ENCODE measurements around the gene LHPP. TPM values are rescaled to one million over a fixed set of nuclear protein-coding genes. Genes with fewer than 3 reads are reported as not detected.

The LHPP gene
- total RNA-seq, 1 donor from 2014 or later, result 13.9 TPM

DNA sequence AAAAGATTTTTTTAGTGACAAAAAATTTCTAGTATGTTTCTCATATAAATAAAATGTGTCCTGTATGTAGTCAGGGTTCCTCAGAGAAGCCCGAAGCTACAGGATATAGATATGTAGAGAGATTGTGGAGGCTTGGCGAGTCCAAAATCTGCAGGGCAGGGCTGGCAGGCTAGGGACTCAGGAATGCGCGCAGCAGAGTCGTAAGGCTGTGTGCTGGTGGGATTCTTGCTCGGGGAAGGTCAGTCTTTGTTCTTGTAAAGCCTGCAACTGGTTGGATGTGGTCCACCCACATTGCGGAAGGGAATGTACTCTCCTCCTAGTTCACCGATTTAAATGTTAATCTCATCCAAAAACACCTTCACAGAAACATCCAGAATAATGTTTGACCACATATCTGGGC is 30.6 kb downstream of the LHPP start:
- DNase-seq (ENCODE audit: low spot score), result no peak

DNA sequence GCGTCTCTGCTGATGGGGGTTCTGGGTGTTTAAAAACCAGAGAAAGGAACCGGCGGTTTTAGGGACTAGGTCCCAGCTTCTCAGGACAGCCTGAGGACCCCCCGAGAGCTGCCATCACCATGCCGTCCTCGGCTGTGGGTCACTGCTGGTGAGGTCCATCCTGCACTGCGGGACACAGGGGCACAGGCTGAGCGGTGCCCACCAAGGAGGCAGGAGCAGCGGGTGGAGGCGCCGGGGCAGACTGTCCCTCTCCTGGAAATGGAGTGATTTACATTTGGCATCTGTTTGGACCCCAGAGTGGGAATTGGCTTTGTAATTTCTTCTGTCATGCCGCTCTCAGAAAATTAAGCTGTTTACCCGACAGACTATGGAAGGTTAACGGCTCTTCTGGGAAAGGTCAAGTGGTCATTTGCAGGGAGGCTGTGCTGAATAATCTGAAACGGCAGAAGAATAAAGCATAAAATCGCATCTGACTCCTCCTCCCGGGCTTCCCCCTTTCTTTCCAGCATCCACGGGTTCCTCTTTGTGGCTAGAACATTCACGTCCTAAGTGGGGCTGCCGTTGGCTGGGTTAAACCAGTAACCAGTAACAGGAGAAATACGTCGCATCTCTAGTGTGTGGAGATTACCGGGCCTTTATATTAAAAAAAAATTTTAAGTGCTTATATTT is 31.7 kb downstream of the LHPP start:
- DNase-seq (ENCODE audit: low spot score), result no peak
- intact Hi-C loops (cut with DNase I), result no loop called here

More for the DNA sequence above, 30.6 kb downstream of the LHPP start:
- intact Hi-C loops (cut with DNase I), result no loop called here

DNA sequence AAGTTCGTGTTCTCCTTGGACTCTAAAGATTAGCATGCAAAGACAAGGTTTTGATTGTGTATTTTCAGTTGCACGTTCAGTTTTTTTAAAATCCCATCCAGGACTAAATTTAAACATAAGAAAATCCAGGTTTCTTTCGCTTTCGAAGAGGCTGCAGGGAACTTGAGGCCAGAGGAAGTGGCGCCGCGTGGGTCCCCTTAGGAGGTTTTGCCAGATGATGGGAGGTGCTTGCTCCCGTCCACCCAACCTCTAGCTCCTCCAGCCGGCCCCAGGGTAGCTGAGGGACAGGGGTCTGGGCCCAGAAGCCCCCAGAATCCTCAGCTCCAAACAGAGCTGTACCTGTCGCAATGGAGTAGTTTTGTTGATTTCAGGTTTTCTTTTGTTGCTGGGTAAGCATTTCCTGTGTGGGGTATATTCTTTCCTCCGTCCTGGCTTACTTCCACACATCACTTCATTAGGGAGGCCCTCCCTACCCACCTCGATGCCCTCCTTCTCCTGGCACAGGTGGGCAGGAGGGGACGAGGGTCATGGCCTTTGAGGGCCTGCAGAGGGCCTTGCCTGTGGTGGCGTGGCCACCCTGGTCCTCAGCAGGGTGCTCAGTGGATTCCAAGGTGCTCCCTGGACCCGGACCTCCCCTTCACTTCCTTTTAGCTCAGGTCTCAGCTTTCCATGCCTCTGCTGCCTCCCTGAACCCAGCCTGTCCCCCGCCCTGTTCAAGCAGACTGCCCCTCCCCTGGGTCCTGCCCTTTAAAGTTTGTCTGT is 32.6 kb downstream of the LHPP start:
- DNase-seq (ENCODE audit: low spot score), result no peak
- intact Hi-C loops (cut with DNase I), result no loop called here

DNA sequence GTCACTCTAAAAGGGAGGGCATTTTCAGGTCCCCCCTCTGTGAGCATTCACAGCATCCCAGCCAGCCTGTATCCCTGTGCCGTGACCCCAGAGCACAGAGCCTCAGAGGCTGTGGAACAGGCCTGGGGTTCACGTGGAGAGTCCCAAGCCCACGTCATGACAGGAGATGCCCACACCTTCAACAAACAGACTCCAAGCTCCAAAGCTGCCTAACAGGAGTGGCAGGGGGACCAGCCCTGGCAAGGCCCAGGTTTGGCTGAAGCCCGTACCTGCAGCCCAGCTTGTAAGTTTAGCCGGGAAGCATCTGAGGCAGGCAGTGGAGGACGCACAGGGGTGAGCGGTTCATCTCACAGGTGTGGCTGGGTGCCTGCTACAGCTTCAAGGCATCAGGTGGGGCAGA is 33.5 kb downstream of the LHPP start:
- no peak for DNase-seq (ENCODE audit: low spot score)
- intact Hi-C loops (cut with DNase I), result no loop called here

DNA sequence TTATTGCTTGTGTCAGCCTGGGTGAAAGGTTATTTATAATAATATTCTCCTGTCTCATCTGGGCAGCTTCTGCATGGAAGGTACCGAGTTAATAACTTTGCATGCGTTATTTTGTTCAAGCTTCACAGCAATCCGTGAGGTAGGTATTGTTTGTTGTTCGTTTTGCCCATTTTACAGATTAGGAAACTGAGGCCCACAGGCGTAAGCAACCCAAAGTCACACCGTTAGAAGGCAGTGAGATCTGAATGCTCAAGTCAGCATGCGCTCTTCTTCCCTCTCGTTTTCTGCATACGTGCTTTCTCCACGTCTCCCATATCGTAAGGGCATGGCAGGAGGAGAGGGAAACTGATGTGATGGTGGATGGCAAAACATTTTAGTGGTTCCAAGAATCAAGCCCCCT is 34.1 kb downstream of the LHPP start:
- intact Hi-C loops (cut with DNase I), result no loop called here
- no peak for DNase-seq (ENCODE audit: low spot score)

- no peak for DNase-seq (ENCODE audit: low spot score)
Observed at GRCh38 chr10:124496150-124496549, 34.5 kb downstream of the LHPP start.

GRCh38 chr10:124496620-124497019 is 35.0 kb downstream of the LHPP start:
- intact Hi-C loops (cut with DNase I), result no loop called here
- no peak for DNase-seq (ENCODE audit: low spot score)

More at GRCh38 chr10:124496150-124496549, 34.5 kb downstream of the LHPP start:
- intact Hi-C loops (cut with DNase I), result no loop called here

GRCh38 chr10:124497196-124497881 is 35.7 kb downstream of the LHPP start:
- intact Hi-C loops (cut with DNase I), result no loop called here
- DNase-seq (ENCODE audit: low spot score), result no peak

DNA sequence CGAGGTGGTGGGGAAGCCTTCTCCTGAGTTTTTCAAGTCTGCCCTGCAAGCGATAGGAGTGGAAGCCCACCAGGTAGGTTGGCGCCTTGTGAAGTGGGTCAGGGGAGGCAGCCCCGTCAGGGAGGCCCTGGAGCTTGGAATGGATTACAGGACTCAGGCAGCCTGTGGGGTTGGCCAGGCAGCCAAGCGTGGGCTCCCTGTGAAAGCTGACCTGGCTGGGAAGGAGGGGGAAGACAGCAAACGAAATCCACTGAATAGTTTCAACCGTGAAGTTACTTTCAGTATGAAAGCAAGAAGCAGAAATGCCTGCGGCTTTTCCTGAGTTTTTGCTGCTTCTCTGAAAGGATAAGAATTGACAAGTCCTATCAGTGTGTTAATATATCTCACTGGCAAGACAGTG is 36.4 kb downstream of the LHPP start:
- DNase-seq (ENCODE audit: low spot score), result no peak
- intact Hi-C loops (cut with DNase I), result no loop called here

- no peak for DNase-seq (ENCODE audit: low spot score)
- intact Hi-C loops (cut with DNase I), result no loop called here
Observed at GRCh38 chr10:124500757-124501156, 39.1 kb downstream of the LHPP start.

DNA sequence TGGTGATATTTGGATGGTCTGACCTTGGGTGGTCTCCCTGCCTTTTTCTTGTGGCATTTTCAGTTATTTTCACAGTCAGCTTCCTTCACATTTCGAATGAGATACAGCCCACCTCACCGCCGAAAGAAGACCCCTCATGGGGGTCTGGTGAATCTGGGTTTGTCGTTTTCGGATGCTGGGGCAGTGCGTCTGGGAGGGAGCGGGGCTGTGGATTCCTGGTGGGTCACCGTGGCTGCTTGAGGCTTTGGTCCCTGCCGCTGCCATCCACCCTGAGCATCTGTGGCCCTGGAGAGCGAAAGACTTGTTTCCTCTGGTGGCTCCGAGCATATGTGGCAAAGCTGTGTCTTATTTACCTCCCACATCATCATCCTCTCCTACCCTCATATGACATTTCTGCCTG is 43.1 kb downstream of the LHPP start:
- intact Hi-C loops (cut with DNase I), result no loop called here

DNA sequence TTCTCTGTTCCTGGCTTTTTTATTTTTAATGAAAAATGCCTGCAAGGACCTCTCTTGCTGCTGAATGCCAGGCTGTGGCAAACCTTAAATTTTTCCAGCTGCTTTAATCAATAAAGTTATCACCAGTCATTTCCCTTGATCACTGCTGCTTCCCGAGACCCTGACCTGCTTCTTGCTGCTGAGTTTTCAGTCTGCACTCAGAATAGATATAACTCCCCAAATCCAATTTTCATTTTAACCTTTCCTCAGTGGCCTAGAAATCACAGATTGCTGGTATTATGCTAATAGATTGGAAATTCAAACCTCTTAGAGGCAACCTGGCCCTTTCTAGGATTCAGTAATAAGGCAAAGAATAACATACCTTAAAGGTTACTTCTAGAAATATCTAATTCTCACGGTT is 43.7 kb downstream of the LHPP start:
- DNase-seq (ENCODE audit: low spot score), result no peak
- intact Hi-C loops (cut with DNase I), result no loop called here

More for the DNA sequence above, 43.1 kb downstream of the LHPP start:
- no peak for DNase-seq (ENCODE audit: low spot score)

DNA sequence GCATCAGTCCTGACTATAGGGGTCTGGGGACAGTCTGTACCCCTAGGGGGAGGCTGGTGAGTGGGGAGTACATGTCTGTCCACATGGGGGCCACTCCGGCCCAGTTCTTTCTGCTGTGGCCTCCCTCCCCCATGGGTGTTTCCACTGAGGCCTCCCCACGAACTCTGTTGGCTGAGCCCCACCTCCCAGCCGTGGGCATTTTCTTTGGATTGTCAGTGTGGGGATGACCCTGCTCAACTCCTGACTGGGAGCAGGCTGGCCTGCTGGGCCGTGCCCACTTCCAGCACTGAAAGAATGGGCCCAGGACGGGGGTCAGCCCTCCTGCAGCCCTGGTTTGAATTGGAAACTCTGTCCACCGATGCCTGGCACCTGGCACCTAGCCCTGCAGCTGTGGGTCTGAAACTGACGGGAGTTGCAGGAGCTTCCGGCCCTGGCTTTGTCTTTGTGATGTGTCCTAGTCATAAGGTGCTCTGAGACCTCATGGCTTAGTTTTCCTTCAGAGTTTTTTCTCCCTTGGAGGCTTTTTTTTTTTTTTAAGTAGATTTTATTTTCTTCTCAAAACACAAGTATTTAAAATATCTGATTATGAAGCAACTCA is 46.5 kb downstream of the LHPP start:
- no peak for DNase-seq (ENCODE audit: low spot score)
- intact Hi-C loops (cut with DNase I), result no loop called here

- no peak for DNase-seq (ENCODE audit: low spot score)
- intact Hi-C loops (cut with DNase I), result no loop called here
Observed at GRCh38 chr10:124508907-124509454, 47.4 kb downstream of the LHPP start.

- DNase-seq (ENCODE audit: low spot score), result no peak
- intact Hi-C loops (cut with DNase I), result no loop called here
Observed at GRCh38 chr10:124509880-124510632, 48.4 kb downstream of the LHPP start.

DNA sequence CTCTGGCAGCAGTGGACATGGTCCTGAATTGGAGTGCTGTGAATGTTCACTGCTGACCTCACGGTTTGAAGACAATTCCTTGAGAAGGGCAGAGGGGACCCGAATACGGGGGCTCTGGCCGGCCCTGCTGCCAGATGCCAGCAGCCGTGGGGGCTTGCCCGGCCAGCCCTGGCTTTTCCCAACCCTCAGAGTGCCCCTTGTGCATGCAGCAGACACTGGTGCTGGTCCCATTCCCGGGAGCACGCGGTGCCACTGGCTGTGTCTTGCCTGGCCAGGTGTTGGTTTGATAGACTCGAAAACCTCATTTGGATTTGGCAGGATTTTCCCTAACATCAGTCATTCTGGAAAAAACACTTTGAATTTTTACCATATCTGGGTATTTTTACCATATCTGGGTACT is 49.1 kb downstream of the LHPP start:
- no peak for DNase-seq (ENCODE audit: low spot score)
- intact Hi-C loops (cut with DNase I), result no loop called here

- DNase-seq (ENCODE audit: low spot score), result no peak
Observed at GRCh38 chr10:124511205-124512039, 49.8 kb downstream of the LHPP start.

GRCh38 chr10:124512040-124512428 is 50.4 kb downstream of the LHPP start:
- no peak for DNase-seq (ENCODE audit: low spot score)
- intact Hi-C loops (cut with DNase I), result no loop called here

More at GRCh38 chr10:124511205-124512039, 49.8 kb downstream of the LHPP start:
- intact Hi-C loops (cut with DNase I), result no loop called here

Data from cardiac septum (tissue), 1 donor.